ENCODE results near the gene APBB1IP.
A peak's percentile ranks its signal among the peaks of the same experiment; 100 is the strongest.

Gene APBB1IP

GRCh38 chr10:26525586-26525985 is 87.4 kb downstream of the APBB1IP start:
- H3K36me3 Mint-ChIP-seq, result peaks cover 22% of the 10 kb centered on the region
- no peaks in the 10 kb centered on the region for H3K9me3 Mint-ChIP-seq (ENCODE audit: low read depth)
- peak overlapping the region; percentile 90 for H3K27ac Mint-ChIP-seq
- H3K4me3 Mint-ChIP-seq, result no peak overlapping the region
- no peaks in the 10 kb centered on the region for H3K27me3 Mint-ChIP-seq
- peaks cover 38% of the 10 kb centered on the region for H3K4me1 Mint-ChIP-seq (ENCODE audit: low read depth)

DNA sequence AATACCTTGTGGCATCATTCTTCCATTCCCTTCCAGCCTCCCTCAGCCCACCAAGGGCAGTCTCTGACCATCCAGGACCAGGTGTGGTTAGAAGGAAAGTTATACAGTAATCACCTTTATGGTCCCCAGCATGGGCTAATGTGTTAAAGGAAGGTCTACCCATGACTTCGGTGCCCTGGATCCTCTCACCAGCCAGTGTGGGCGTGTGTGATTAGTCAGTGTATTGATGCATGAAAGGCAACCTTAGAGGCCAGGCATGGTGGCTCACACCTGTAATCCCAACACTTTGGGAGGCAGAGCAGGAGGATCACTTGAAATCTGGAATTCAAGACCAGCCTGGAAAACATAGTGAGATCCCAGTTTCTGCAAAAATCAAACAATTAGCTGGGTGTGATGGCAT is 88.9 kb downstream of the APBB1IP start:
- H3K4me1 Mint-ChIP-seq (ENCODE audit: low read depth), result peaks cover 38% of the 10 kb centered on the region
- H3K4me3 Mint-ChIP-seq, result no peak overlapping the region
- H3K9me3 Mint-ChIP-seq (ENCODE audit: low read depth), result no peaks in the 10 kb centered on the region
- no peaks in the 10 kb centered on the region for H3K27me3 Mint-ChIP-seq
- peaks cover 20% of the 10 kb centered on the region for H3K36me3 Mint-ChIP-seq
- peak overlapping the region; percentile 79 for H3K27ac Mint-ChIP-seq

DNA sequence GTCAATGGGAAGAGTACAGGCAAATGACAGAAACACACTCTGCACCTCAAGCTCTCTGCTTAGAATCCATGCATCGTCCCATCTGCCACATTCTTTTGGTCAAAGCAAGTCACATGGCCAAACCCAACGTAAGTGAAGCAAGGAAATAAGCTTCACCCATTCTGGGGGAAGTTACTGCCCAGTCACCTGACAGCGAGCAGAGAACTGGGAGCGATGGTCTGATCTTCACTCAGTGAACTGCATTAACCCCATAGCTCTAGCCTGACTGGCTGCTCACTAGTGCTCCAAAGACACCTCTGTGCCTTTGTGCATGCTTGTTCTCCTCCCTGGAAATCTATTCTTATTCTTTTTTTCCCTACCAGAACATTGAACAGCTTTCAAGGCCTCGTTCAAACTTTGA is 89.9 kb downstream of the APBB1IP start:
- H3K27ac Mint-ChIP-seq, result peak overlapping the region; percentile 13
- H3K9me3 Mint-ChIP-seq (ENCODE audit: low read depth), result no peaks in the 10 kb centered on the region
- H3K27me3 Mint-ChIP-seq, result no peaks in the 10 kb centered on the region
- H3K4me1 Mint-ChIP-seq (ENCODE audit: low read depth), result peaks cover 33% of the 10 kb centered on the region
- H3K4me3 Mint-ChIP-seq, result no peak overlapping the region
- peaks cover 18% of the 10 kb centered on the region for H3K36me3 Mint-ChIP-seq

DNA sequence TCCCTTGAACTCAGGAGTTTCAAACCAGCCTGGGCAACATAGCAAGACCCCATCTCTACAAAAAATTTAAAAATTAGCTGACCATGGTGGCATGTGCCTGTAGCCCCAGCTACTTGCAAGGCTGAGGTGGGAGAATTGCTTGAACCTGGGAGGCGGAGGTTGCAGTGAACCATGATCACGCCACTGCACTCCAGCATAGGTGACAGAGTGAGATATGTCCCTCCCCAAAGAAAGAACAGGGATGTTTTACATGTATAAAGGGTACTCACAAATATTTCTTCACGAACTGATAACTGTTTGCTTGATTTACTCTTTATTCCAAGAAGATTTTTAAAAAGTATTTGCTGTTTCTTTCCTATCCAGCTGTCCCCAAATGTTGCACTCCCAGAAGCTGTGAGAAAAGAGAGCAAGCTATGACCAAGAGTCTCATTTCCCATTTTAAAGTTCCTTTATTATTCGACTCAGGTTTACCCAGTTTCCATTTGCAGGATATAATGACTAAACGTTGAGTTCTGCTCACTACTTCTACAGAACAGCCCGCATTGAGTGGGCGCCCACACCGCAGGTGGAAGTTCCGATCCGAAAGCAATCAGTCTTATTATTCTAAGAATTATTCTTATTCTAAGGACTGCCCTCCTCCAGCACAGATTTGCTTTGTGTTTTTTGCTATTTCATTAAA is 90.7 kb downstream of the APBB1IP start:
- Mint-ChIP-seq H3K27me3 (no peaks in the 10 kb centered on the region), H3K4me1 (ENCODE audit: low read depth) (peaks cover 28% of the 10 kb centered on the region), H3K27ac (peak overlapping the region; percentile 46), H3K4me3 (no peak overlapping the region), H3K9me3 (ENCODE audit: low read depth) (no peaks in the 10 kb centered on the region), H3K36me3 (peaks cover 24% of the 10 kb centered on the region)

GRCh38 chr10:26534384-26534783 is 96.2 kb downstream of the APBB1IP start:
- no peaks in the 10 kb centered on the region for H3K9me3 Mint-ChIP-seq (ENCODE audit: low read depth)
- no peaks in the 10 kb centered on the region for H3K27me3 Mint-ChIP-seq

GRCh38 chr10:26540601-26541000 is 102.5 kb downstream of the APBB1IP start:
- H3K27ac Mint-ChIP-seq, result peak overlapping the region; percentile 73
- H3K4me1 Mint-ChIP-seq (ENCODE audit: low read depth), result peaks cover 28% of the 10 kb centered on the region
- no peak overlapping the region for H3K4me3 Mint-ChIP-seq
- H3K9me3 Mint-ChIP-seq (ENCODE audit: low read depth), result no peaks in the 10 kb centered on the region
- H3K27me3 Mint-ChIP-seq, result no peaks in the 10 kb centered on the region
- H3K36me3 Mint-ChIP-seq, result peaks cover 10% of the 10 kb centered on the region

More at GRCh38 chr10:26534384-26534783, 96.2 kb downstream of the APBB1IP start:
- Mint-ChIP-seq H3K4me1 (ENCODE audit: low read depth) (peaks cover 4% of the 10 kb centered on the region), H3K27ac (no peak overlapping the region), H3K4me3 (no peak overlapping the region), H3K36me3 (peaks cover 18% of the 10 kb centered on the region)

GRCh38 chr10:26543567-26544306 is 105.6 kb downstream of the APBB1IP start:
- H3K27ac Mint-ChIP-seq, result peak overlapping the region; percentile 87
- H3K4me3 Mint-ChIP-seq, result no peak overlapping the region
- H3K4me1 Mint-ChIP-seq (ENCODE audit: low read depth), result peaks cover 34% of the 10 kb centered on the region
- H3K27me3 Mint-ChIP-seq, result no peaks in the 10 kb centered on the region
- H3K9me3 Mint-ChIP-seq (ENCODE audit: low read depth), result peaks cover 5% of the 10 kb centered on the region
- H3K36me3 Mint-ChIP-seq, result peaks cover 29% of the 10 kb centered on the region

GRCh38 chr10:26544932-26545331 is 106.8 kb downstream of the APBB1IP start:
- H3K4me3 Mint-ChIP-seq, result no peak overlapping the region
- peaks cover 40% of the 10 kb centered on the region for H3K36me3 Mint-ChIP-seq
- H3K9me3 Mint-ChIP-seq (ENCODE audit: low read depth), result peaks cover 5% of the 10 kb centered on the region
- peaks cover 35% of the 10 kb centered on the region for H3K4me1 Mint-ChIP-seq (ENCODE audit: low read depth)
- peak overlapping the region; percentile 87 for H3K27ac Mint-ChIP-seq
- no peaks in the 10 kb centered on the region for H3K27me3 Mint-ChIP-seq

DNA sequence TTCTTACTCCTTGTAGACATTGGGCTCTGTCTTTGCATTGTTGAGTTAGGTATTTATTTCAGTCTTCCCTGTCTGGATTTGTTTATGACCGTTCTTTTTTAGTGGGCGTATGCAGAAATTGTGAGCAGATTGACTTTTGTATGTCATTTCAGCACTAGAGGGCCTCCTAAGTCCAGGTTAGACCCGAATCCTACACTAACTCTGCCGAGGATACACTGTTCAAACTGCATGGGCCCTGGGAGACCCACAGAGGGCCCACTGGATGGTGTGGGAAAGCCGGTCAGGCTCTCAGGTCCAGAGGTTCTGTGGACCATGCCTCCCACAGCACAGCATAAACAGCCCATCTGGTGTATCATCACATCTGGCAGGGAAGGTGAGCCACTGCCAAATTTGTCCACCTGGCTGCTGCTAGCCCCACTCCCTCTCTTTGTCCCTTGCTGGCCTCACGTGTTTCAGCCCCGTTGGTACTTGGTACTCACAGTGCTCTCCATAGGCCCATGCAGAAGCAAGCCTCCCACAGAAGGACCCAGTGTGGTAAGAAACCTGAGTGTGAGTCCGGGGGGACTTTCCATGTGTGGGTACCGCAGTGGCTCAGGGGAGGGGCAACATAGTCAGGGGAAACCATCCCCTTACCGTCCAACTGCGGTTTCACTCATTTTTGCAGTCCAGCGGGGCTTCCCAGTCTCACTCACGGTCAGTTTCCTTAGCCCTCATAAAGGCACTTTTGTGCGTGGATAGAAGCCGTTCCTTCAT is 112.8 kb downstream of the APBB1IP start:
- H3K9me3 Mint-ChIP-seq (ENCODE audit: low read depth), result peaks cover 5% of the 10 kb centered on the region
- H3K36me3 Mint-ChIP-seq, result peaks cover 41% of the 10 kb centered on the region

GRCh38 chr10:26554246-26554645 is 116.1 kb downstream of the APBB1IP start:
- H3K4me3 Mint-ChIP-seq, result no peak overlapping the region
- peaks cover 15% of the 10 kb centered on the region for H3K4me1 Mint-ChIP-seq (ENCODE audit: low read depth)
- no peaks in the 10 kb centered on the region for H3K9me3 Mint-ChIP-seq (ENCODE audit: low read depth)
- no peaks in the 10 kb centered on the region for H3K27me3 Mint-ChIP-seq
- peaks cover 16% of the 10 kb centered on the region for H3K36me3 Mint-ChIP-seq
- H3K27ac Mint-ChIP-seq, result peak overlapping the region; percentile 30

More for the DNA sequence above, 112.8 kb downstream of the APBB1IP start:
- Mint-ChIP-seq H3K4me1 (ENCODE audit: low read depth) (peaks cover 11% of the 10 kb centered on the region), H3K27me3 (no peaks in the 10 kb centered on the region), H3K4me3 (no peak overlapping the region), H3K27ac (peak overlapping the region; percentile 36)

DNA sequence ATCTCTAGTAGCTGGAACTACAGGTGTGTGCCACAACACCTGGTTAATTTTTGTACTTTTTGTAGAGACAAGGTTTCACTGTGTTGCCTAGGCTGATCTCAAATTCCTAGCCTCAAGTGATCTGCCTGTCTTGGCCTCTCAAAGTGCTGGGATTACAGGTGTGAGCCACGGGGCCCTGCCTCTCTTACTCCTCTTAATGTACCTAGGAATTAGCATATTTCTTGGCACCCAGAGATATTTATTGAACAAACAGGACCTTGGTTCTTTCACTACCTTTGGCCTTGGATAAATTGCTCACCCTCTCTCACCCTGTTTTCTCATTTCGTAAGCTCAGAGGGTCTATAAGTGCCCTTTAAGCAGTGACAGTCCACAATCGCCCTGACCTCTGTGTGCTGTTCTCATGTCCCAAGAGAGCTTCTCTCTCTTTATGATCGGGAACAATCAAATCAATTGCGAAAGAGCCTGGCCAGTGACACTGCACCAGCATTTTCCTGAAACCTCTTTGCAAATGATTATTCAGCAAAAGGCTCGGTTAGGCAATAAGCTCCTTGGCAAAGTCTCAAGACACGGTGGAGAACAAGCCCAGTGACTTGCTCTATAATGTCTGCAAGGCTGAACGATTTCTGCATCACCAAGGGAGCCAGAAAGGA is 117.7 kb downstream of the APBB1IP start:
- H3K4me1 Mint-ChIP-seq (ENCODE audit: low read depth), result peaks cover 13% of the 10 kb centered on the region

DNA sequence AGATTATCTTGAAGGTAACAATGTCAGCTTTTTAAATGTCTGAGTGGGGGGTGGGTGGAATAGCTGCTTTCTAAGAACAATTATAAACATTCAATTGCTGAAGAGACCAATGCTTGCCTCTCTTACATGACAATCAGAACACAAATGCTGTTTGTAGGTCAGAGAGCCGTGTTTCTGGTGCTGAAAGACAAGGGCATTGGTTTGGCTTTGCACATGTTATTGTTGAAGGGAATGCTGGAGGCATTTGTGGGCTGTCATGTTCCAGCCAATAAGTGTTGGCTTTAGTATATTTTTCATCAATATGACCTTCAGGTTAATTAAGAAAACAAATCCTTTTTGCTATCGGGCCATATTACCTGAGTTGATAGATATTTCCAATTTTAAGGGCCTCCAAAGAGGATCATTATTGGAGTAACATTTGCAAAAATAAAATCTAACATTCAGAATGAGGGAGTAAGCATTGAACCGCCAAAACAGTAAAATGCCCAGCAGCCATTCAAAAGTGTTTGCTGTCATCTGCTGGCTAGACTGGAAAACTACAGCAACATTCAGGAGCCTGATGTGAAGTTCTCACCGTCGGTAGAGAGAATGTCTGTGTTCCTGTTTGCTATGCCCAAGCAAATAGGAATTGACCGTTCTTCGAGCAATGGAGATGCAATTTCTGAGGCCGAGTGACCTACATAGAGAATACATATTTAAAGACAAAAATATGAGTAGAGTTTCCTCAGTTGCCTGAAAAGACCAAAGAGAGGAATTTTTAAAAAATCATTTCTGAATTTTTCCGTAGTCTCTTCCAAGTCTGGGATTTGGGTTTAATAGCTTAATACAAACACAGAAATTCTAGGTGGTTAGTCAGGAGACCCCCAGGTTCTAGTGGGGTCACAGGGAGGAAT is 118.9 kb downstream of the APBB1IP start:
- H3K36me3 Mint-ChIP-seq, result peaks cover 9% of the 10 kb centered on the region
- H3K4me1 Mint-ChIP-seq (ENCODE audit: low read depth), result peaks cover 13% of the 10 kb centered on the region
- no peak overlapping the region for H3K4me3 Mint-ChIP-seq
- H3K27ac Mint-ChIP-seq, result peak overlapping the region; percentile 64
- H3K27me3 Mint-ChIP-seq, result no peaks in the 10 kb centered on the region
- H3K9me3 Mint-ChIP-seq (ENCODE audit: low read depth), result no peaks in the 10 kb centered on the region

More for the DNA sequence above, 117.7 kb downstream of the APBB1IP start:
- H3K4me3 Mint-ChIP-seq, result no peak overlapping the region
- no peaks in the 10 kb centered on the region for H3K27me3 Mint-ChIP-seq
- H3K27ac Mint-ChIP-seq, result peak overlapping the region; percentile 91
- H3K36me3 Mint-ChIP-seq, result peaks cover 5% of the 10 kb centered on the region
- no peaks in the 10 kb centered on the region for H3K9me3 Mint-ChIP-seq (ENCODE audit: low read depth)

DNA sequence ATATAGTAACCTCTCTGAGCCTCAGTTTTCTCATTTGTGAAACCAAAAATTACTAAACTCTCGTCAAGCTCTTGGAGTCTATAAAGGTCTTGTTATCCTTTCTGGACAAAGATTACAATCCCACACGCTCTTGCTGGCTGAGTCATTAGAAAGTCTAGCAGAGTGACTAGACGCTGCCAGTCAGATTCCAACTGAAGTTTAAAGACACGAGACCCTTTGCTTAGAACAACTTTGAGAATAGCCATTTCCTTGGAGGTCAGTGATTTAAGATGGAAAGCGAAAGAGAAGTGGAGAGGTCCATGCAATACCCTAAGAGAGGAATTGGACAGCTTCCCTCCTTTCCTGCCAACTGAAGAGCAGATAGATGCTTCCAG is 119.5 kb downstream of the APBB1IP start:
- H3K27ac Mint-ChIP-seq, result peak overlapping the region; percentile 52
- no peaks in the 10 kb centered on the region for H3K9me3 Mint-ChIP-seq (ENCODE audit: low read depth)
- H3K4me1 Mint-ChIP-seq (ENCODE audit: low read depth), result peaks cover 13% of the 10 kb centered on the region
- H3K36me3 Mint-ChIP-seq, result peaks cover 12% of the 10 kb centered on the region
- H3K4me3 Mint-ChIP-seq, result no peak overlapping the region
- H3K27me3 Mint-ChIP-seq, result no peaks in the 10 kb centered on the region
